ENCODE results near the gene GRIK3.

Gene GRIK3

GRCh38 chr1:36871146-36871971 is 163.0 kb downstream of the GRIK3 start:
- no peak overlapping the region for H3K27ac ChIP-seq (ENCODE audit: extremely low read depth, low read depth, low read length)
- no peak overlapping the region for H3K4me3 ChIP-seq (ENCODE audit: low read depth, low read length)
- H3K4me1 ChIP-seq (ENCODE audit: control insufficient read depth, insufficient read depth, low read length) = no peaks in the 10 kb centered on the region
- ChIA-PET CTCF (interaction anchor here (0.6 kb wide), 1 partner anchor 282 kb away, joined by 3 read pairs; no protein-coding TSS in a partner anchor), POLR2A (no interaction called here)
- TF ChIP-seq ZBTB8A (tag by site-specific recombination; IDR thresholded peaks at IDR 0.05) (peak; percentile 35), ZNF341 (tag by site-specific recombination; IDR thresholded peaks at IDR 0.05; ENCODE audit: low read depth) (peak; percentile 14; the same call in 1 of the 2 replicates), ZNF561 (tag by site-specific recombination; IDR thresholded peaks at IDR 0.05; ENCODE audit: borderline replicate concordance) (peak; percentile 98), ZNF549 (tag by site-specific recombination; IDR thresholded peaks at IDR 0.05) (no peak), ZNF514 (tag by site-specific recombination; IDR thresholded peaks at IDR 0.05) (no peak), ZNF354C (tag by site-specific recombination; IDR thresholded peaks at IDR 0.05; ENCODE audit: borderline replicate concordance, low read depth) (no peak), SALL2 (tag by site-specific recombination; IDR thresholded peaks at IDR 0.05; ENCODE audit: borderline replicate concordance) (no peak), ZNF184 (tag by site-specific recombination; IDR thresholded peaks at IDR 0.05) (no peak), ZNF292 (tag by site-specific recombination; IDR thresholded peaks at IDR 0.05; ENCODE audit: borderline replicate concordance, low read depth) (no peak), ZNF2 (tag by site-specific recombination; IDR thresholded peaks at IDR 0.05) (no peak), ZNF544 (tag by site-specific recombination; IDR thresholded peaks at IDR 0.05) (no peak), ATF2 (tag by site-specific recombination; IDR thresholded peaks at IDR 0.05; ENCODE audit: low read depth) (0 out of 2 replicates have a peak, but pooled peaks have one; percentile 30), EGR2 (tag by site-specific recombination; IDR thresholded peaks at IDR 0.05; ENCODE audit: low read depth) (peak; percentile 89), ZNF148 (tag by site-specific recombination; IDR thresholded peaks at IDR 0.05; ENCODE audit: borderline replicate concordance) (no peak), ZNF529 (tag by site-specific recombination; IDR thresholded peaks at IDR 0.05; ENCODE audit: insufficient replicate concordance) (no peak), ZNF555 (tag by site-specific recombination; conservative IDR thresholded peaks at IDR 0.05) (no peak), ZFHX2 (tag by site-specific recombination; conservative IDR thresholded peaks at IDR 0.05) (peak; percentile 72), ZNF423 (tag by site-specific recombination; IDR thresholded peaks at IDR 0.05) (peak; percentile 75; the same call in 1 of the 2 replicates), ZNF600 (tag by site-specific recombination; IDR thresholded peaks at IDR 0.05) (peak; percentile 80), ZBTB10 (tag by site-specific recombination; IDR thresholded peaks at IDR 0.05) (no peak), ZNF19 (tag by site-specific recombination; IDR thresholded peaks at IDR 0.05; ENCODE audit: low read depth) (no peak), OSR2 (tag by site-specific recombination; IDR thresholded peaks at IDR 0.05) (no peak), GFI1B (tag by site-specific recombination; IDR thresholded peaks at IDR 0.05) (peak; percentile 42; the same call in 1 of the 2 replicates), ZIC2 (tag by site-specific recombination; IDR thresholded peaks at IDR 0.05) (peak; percentile 99), ZNF23 (tag by site-specific recombination; IDR thresholded peaks at IDR 0.05; ENCODE audit: borderline replicate concordance) (no peak)
- H3K9me3 ChIP-seq (ENCODE audit: control insufficient read depth, insufficient read depth, low read depth, low read length) = no peaks in the 10 kb centered on the region
- no peaks in the 10 kb centered on the region for H3K36me3 ChIP-seq (ENCODE audit: control insufficient read depth in 2 of 2, insufficient read depth in 1 of 2, low read length in 2 of 2)
